Dermis microvascular lymphatic vessel endothelial cell (primary cell): ENCODE results near the gene TLR10. TPM values are rescaled to one million over a fixed set of nuclear protein-coding genes. Genes with fewer than 3 reads are reported as not detected.
A peak's percentile ranks its signal among the peaks of the same experiment; 100 is the strongest.

ENCODE experiments used
- DNase-seq, 2 donors: peaks; one replicate each; pipeline versions ENCODE4 v3.0.0 to v3.0.0-alpha.2; 2010; ENCODE audit warnings: low read depth in 2 of 2
- total RNA-seq: library from RNA; depleted of rRNA; stranded (reverse); fragments of >200 nt; gene quantifications from 2 replicates; pipeline ENCODE4 v1.2.1, GENCODE V29; 2014

Gene TLR10
- total RNA-seq, 1 donor from 2014 or later: not detected

DNA sequence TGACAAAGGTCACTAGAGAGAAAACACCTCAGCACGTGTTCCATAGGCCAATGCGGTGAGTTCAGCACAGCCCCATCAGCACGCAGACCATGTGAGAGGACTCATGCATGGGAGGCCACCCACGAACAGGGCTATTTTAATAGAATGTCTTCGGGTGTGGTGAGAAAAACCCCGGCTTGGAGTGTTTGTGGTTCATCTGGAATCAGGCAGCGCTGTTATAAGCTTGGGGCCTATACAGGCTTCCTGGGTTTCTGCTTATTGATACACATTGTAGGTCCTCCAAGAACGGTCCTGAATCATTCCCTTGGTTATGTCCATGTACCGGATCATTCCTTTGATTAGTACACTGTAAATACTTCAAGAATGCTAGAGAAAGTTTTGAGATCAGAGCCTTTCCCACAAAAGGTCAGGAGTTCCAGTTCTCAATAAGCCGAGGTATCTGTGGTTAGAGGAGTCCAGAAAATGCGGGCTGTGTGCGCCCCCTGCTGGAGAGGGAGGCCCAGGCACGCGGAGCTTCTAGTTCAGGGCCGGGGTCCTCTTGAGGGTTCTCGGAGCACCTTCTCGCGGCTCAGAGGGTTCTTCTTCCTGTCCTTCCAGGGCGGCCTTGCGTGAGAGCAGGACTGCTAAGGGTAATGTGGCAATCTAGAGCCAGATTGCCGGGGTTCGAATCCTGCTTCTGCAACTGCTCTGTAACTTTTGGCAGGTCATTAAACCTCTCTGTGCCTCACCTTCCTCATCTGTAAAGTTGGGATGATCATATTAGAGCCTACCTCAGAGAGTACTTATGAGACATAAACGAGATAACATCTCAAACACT lies 51.8 kb downstream of the TLR10 start:
- peak; percentile 24 to 70 for DNase-seq

DNA sequence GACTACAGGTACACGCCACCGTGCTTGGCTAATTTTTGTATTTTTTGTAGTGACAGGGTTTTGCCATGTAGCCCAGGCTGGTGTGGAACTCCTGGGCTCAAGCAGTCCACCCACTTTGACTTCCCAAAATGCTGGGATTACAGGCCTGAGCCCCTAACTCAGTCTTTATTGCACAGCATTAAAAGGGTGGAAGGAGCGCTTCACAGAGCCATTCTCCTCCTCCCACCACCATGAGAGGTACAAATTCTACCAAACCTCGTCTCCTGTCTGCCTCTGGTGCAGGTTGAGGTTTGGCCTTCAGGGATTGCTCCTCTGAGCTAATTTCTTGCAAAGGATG lies 52.3 kb downstream of the TLR10 start:
- no peak for DNase-seq

DNA sequence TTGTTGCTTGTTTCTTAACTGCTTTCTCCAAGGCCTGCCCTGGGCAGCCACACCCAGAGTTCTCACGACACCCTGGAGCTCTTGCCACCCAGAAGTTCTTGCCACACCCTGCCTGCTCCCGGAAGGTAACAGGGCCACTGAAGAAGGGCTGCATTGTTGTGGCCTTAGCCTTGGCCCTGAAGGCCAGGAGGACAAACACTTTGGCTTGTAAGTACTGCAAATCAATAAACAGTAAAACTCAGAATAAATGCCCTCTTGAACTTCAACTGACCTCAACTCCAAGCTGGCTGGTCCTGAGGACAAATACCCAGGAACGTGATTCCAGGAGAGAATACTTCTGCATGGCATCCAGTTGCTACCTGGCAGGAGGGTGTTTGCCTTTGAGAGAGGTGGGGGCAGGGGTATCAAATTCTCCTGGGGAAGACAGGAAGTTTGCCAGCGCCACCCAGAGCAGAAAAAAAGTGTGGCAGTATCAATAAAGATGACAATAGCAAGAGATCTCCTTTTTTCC lies 54.1 kb downstream of the TLR10 start:
- DNase-seq: no peak

DNA sequence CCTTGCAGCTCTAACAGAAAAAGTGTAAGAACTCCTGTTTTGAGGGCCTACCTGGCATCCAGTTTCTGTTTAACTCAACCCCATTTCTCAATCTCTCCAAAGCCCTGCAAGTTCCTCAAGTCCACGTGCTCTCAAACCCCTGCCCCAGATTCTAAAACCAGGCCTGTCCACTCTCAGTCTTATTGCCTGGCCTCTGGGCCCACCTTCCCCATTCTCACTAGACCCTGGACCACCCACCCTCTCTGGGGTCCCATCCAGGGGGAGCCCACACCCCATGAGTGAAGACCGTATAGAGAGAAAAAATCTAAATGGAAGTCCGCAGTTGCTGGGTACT lies 58.3 kb downstream of the TLR10 start:
- no peak for DNase-seq

DNA sequence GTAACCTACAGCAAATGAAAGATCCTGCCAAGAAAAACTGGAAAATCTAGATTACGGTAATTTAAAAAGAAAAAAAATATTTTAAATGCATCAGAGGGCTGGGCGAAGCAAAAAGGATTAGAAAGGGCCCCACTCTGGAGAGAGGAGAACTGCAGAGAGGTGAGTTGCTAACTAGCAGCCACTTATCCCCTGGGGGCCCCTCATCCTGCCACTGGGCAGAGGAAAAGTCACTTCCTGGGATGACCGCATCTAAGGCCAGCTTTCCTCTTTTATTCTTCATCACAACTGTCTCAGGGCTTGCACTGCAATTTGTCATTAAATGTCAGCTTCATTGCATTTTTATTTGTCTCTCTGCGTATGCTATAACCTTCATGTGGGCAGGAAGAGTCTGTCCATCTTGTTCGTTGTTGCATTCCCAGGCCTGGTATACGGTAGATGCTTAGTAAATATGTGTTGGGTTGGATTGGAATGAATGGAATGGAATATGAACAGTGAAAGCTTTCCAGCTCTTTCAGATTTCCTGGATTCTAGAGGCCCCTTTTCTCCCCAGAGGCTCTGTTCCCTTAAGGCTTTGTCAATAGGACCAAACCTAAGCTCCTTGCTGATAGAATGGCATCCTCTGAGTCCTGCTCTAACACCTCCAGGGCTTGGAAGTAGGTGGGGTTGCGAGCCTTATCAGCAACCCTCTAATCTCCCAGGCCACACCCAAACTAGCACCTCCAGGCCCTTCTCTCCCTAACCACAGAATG lies 58.9 kb downstream of the TLR10 start:
- peak in 1 of 2 donors; percentile 22 for DNase-seq

DNA sequence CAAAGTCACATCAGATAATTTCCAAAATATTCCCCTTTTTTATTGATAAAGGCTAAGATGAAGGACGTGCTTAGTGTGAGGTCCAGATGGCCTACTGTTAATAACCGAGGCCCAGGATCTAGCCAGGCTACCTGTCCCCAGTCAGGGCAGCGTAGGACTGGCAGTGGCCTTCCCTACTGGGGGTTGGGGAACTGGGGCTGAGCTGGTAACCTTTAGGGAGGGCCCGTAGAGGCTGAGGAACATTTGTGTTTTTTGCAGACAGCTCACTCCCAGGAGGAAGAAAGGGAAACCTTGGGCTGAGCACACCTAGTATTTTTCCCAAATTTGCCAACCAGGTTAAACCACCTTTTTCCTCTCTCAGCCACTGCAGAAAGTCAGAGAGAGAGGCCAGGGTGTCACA lies 59.7 kb downstream of the TLR10 start:
- DNase-seq: no peak

Other genes with a start within 250 kb of the TLR10 start
- gene KLF3, start 118.8 kb downstream of the TLR10 start, total RNA-seq: 15.8 and 24.8 TPM in 2 replicates
- gene TLR1, start 21.8 kb upstream of the TLR10 start, total RNA-seq: 5.3 and 6.1 TPM in 2 replicates
- gene TLR6, start 73.8 kb upstream of the TLR10 start, total RNA-seq: 0.13 TPM in 2 replicates
- 76.8 and 106 TPM in 2 replicates for gene FAM114A1, start 84.8 kb upstream of the TLR10 start, total RNA-seq
- gene TMEM156, start 249.4 kb upstream of the TLR10 start, total RNA-seq: 0.25 and 0.39 TPM in 2 replicates